ENCODE measurements around the gene TMOD4.
A peak's percentile ranks its signal among the peaks of the same experiment; 100 is the strongest.
"Not testable (repeated sequence)": the region's sequence is repeated elsewhere in the genome, so short reads cannot be mapped to it uniquely, and the experiment has no call there.

The TMOD4 gene

GRCh38 chr1:151189637-151190445 lies 14.1 kb upstream of the TMOD4 start, which contains the start of gene VPS72:
Gene VPS72, minus strand, starts transcription at chr1:151190197. Its CDS starts 76 bp downstream, at chr1:151190121.
- Mint-ChIP-seq H3K4me1 (peaks cover 42% of the 10 kb centered on the region), H3K27ac (peak within 1 kb of the TSS; percentile 100), H3K4me3 (peak within 1 kb of the TSS; percentile 100), H3K36me3 (peaks cover 4% of the 10 kb centered on the region), H3K27me3 (no peaks in the 10 kb centered on the region), H3K9me3 (no peaks in the 10 kb centered on the region)

GRCh38 chr1:151188667-151189066 lies 12.9 kb upstream of the TMOD4 start:
- Mint-ChIP-seq H3K4me1 (peaks cover 42% of the 10 kb centered on the region), H3K4me3 (peak overlapping the region; percentile 100), H3K27ac (peak overlapping the region; percentile 30)
- H3K27me3 Mint-ChIP-seq, H3K9me3 Mint-ChIP-seq, H3K36me3 Mint-ChIP-seq: not testable (repeated sequence)

GRCh38 chr1:151187205-151187604 lies 11.4 kb upstream of the TMOD4 start:
- Mint-ChIP-seq H3K27ac (peak overlapping the region; percentile 46), H3K9me3 (no peaks in the 10 kb centered on the region), H3K27me3 (no peaks in the 10 kb centered on the region), H3K4me1 (peaks cover 42% of the 10 kb centered on the region), H3K36me3 (peaks cover 15% of the 10 kb centered on the region), H3K4me3 (no peak overlapping the region)

- peaks cover 23% of the 10 kb centered on the region for H3K36me3 Mint-ChIP-seq
- H3K27ac Mint-ChIP-seq, result peak overlapping the region; percentile 12
Measured at GRCh38 chr1:151184211-151184610, 8.4 kb upstream of the TMOD4 start.

GRCh38 chr1:151176514-151177045 lies 799 bp upstream of the TMOD4 start:
- Mint-ChIP-seq H3K9me3 (no peaks in the 10 kb centered on the region), H3K27ac (no peak overlapping the region)

More at GRCh38 chr1:151184211-151184610, 8.4 kb upstream of the TMOD4 start:
- Mint-ChIP-seq H3K4me3 (no peak overlapping the region), H3K27me3 (no peaks in the 10 kb centered on the region), H3K4me1 (peaks cover 26% of the 10 kb centered on the region), H3K9me3 (no peaks in the 10 kb centered on the region)

GRCh38 chr1:151175041-151175741 lies 590 bp downstream of the TMOD4 start:
- Mint-ChIP-seq H3K4me1 (peaks cover 4% of the 10 kb centered on the region), H3K27ac (peak overlapping the region; percentile 18), H3K36me3 (peaks cover 8% of the 10 kb centered on the region), H3K4me3 (no peak overlapping the region), H3K27me3 (no peaks in the 10 kb centered on the region), H3K9me3 (no peaks in the 10 kb centered on the region)

More at GRCh38 chr1:151176514-151177045, 799 bp upstream of the TMOD4 start:
- peaks cover 4% of the 10 kb centered on the region for H3K4me1 Mint-ChIP-seq
- peaks cover 14% of the 10 kb centered on the region for H3K36me3 Mint-ChIP-seq
- no peaks in the 10 kb centered on the region for H3K27me3 Mint-ChIP-seq
- H3K4me3 Mint-ChIP-seq, result no peak overlapping the region

GRCh38 chr1:151171190-151171589 lies 4.6 kb downstream of the TMOD4 start:
- H3K9me3 Mint-ChIP-seq, result no peaks in the 10 kb centered on the region
- H3K4me3 Mint-ChIP-seq, result no peak overlapping the region
- no peak overlapping the region for H3K27ac Mint-ChIP-seq
- H3K36me3 Mint-ChIP-seq, result peaks cover 5% of the 10 kb centered on the region
- H3K4me1 Mint-ChIP-seq, result peaks cover 15% of the 10 kb centered on the region
- no peaks in the 10 kb centered on the region for H3K27me3 Mint-ChIP-seq

GRCh38 chr1:151167116-151167515 lies 8.7 kb downstream of the TMOD4 start:
- peak overlapping the region; percentile 68 for H3K27ac Mint-ChIP-seq
- peaks cover 2% of the 10 kb centered on the region for H3K27me3 Mint-ChIP-seq
- no peaks in the 10 kb centered on the region for H3K9me3 Mint-ChIP-seq
- H3K4me1 Mint-ChIP-seq, result peaks cover 50% of the 10 kb centered on the region
- peaks cover 13% of the 10 kb centered on the region for H3K36me3 Mint-ChIP-seq
- peak overlapping the region; percentile 98 for H3K4me3 Mint-ChIP-seq

GRCh38 chr1:151166505-151166956 lies 9.2 kb downstream of the TMOD4 start:
- Mint-ChIP-seq H3K4me1 (peaks cover 56% of the 10 kb centered on the region), H3K9me3 (no peaks in the 10 kb centered on the region), H3K27me3 (peaks cover 2% of the 10 kb centered on the region), H3K4me3 (peak overlapping the region; percentile 98), H3K36me3 (peaks cover 14% of the 10 kb centered on the region), H3K27ac (peak overlapping the region; percentile 99)

- H3K36me3 Mint-ChIP-seq, result peaks cover 14% of the 10 kb centered on the region
- no peaks in the 10 kb centered on the region for H3K9me3 Mint-ChIP-seq
- peaks cover 2% of the 10 kb centered on the region for H3K27me3 Mint-ChIP-seq
- peaks cover 59% of the 10 kb centered on the region for H3K4me1 Mint-ChIP-seq
- H3K4me3 Mint-ChIP-seq, result peak within 1 kb of the TSS; percentile 98
- peak within 1 kb of the TSS; percentile 99 for H3K27ac Mint-ChIP-seq
Measured at GRCh38 chr1:151165738-151166504, 9.9 kb downstream of the TMOD4 start, which contains the start of the genes LYSMD1 and SCNM1. Gene LYSMD1, minus strand, starts transcription at chr1:151165902. Its CDS starts 644 bp downstream, at chr1:151165258. Gene SCNM1, plus strand, starts transcription at chr1:151166144. Its CDS starts 9 bp downstream, at chr1:151166153.

GRCh38 chr1:151165281-151165737 lies 10.5 kb downstream of the TMOD4 start:
- Mint-ChIP-seq H3K4me1 (peaks cover 65% of the 10 kb centered on the region), H3K36me3 (peaks cover 13% of the 10 kb centered on the region), H3K9me3 (no peaks in the 10 kb centered on the region), H3K4me3 (peak overlapping the region; percentile 98), H3K27ac (peak overlapping the region; percentile 99), H3K27me3 (peaks cover 2% of the 10 kb centered on the region)

- peaks cover 13% of the 10 kb centered on the region for H3K36me3 Mint-ChIP-seq
- no peaks in the 10 kb centered on the region for H3K9me3 Mint-ChIP-seq
- H3K27ac Mint-ChIP-seq, result peak overlapping the region; percentile 88
- H3K4me1 Mint-ChIP-seq, result peaks cover 70% of the 10 kb centered on the region
- H3K4me3 Mint-ChIP-seq, result peak overlapping the region; percentile 98
- peaks cover 2% of the 10 kb centered on the region for H3K27me3 Mint-ChIP-seq
Measured at GRCh38 chr1:151164732-151165280, 11.0 kb downstream of the TMOD4 start.

GRCh38 chr1:151159373-151159772 lies 16.4 kb downstream of the TMOD4 start:
- peak overlapping the region; percentile 31 for H3K4me3 Mint-ChIP-seq
- H3K27me3 Mint-ChIP-seq, result no peaks in the 10 kb centered on the region
- no peaks in the 10 kb centered on the region for H3K9me3 Mint-ChIP-seq
- peaks cover 18% of the 10 kb centered on the region for H3K36me3 Mint-ChIP-seq
- H3K4me1 Mint-ChIP-seq, result peaks cover 81% of the 10 kb centered on the region
- peak overlapping the region; percentile 94 for H3K27ac Mint-ChIP-seq

- H3K9me3 Mint-ChIP-seq, result no peaks in the 10 kb centered on the region
- H3K27me3 Mint-ChIP-seq, result no peaks in the 10 kb centered on the region
- H3K4me1 Mint-ChIP-seq, result peaks cover 75% of the 10 kb centered on the region
- H3K4me3 Mint-ChIP-seq, result peak overlapping the region; percentile 100
- peak overlapping the region; percentile 98 for H3K27ac Mint-ChIP-seq
- H3K36me3 Mint-ChIP-seq, result peaks cover 15% of the 10 kb centered on the region
Measured at GRCh38 chr1:151158751-151159251, 17.0 kb downstream of the TMOD4 start.

Data from activated naive CD4-positive, alpha-beta T cell treated with anti-CD3 and anti-CD28 coated beads, Interleukin-2, amount 50 U/mL, for 24 hours (primary cell).